Measurements from ENCODE around the gene MDM2. TPM values are rescaled to one million over a fixed set of nuclear protein-coding genes. Genes with fewer than 3 reads are reported as not detected.

MDM2 gene
- polyA plus RNA-seq, 2 of the 4 experiments (the other 2 are of a cell fraction), result 40.3 to 96.4 TPM

- DNase-seq (ENCODE audit: low read depth in 1 of 2, low spot score in 1 of 2), result no peak
- Histone ChIP-seq H3K4me1 (no peaks in the 10 kb centered on the region), H3K27ac (no peak overlapping the region), H3K4me3 (no peak overlapping the region), H3K9me3 (no peaks in the 10 kb centered on the region), H3K4me2 (no peak overlapping the region)
- ATAC-seq, result no peak
- ChIA-PET POLR2A (no interaction called here), CTCF (no interaction called here)
- TF ChIP-seq MAFK (IDR thresholded peaks at IDR 0.05; ENCODE audit: partially characterized antibody) (no peak), TFCP2L1 (CRISPR knock-in tag; IDR thresholded peaks at IDR 0.05) (no peak), NPAS2 (CRISPR knock-in tag; IDR thresholded peaks at IDR 0.05; ENCODE audit: borderline replicate concordance) (no peak), BCL3 (IDR thresholded peaks at IDR 0.05) (no peak), USF2 (IDR thresholded peaks at IDR 0.05) (no peak), ZSCAN20 (CRISPR knock-in tag; IDR thresholded peaks at IDR 0.05) (no peak), CHD2 (IDR thresholded peaks at IDR 0.05; ENCODE audit: low read length, partially characterized antibody) (no peak)
- WGBS (ENCODE audit: missing lambda C conversion rate), result 95% methylated on average over 2 of the region's 2 CpGs
- FAIRE-seq, result no peak
Measured at GRCh38 chr12:68766646-68767045, 41.3 kb upstream of the MDM2 start.

GRCh38 chr12:68767191-68767590 is 40.8 kb upstream of the MDM2 start:
- CTCF ChIA-PET, result no interaction called here
- POLR2A ChIA-PET, result no interaction called here
- no peaks in the 10 kb centered on the region for H3K4me1 ChIP-seq
- H3K9me3 ChIP-seq, result no peaks in the 10 kb centered on the region
- 80% methylated on average over 7 of the region's 7 CpGs for WGBS (ENCODE audit: missing lambda C conversion rate)
- no peak overlapping the region for H3K4me2 ChIP-seq
- H3K4me3 ChIP-seq, result no peak overlapping the region
- no peak for TF ChIP-seq ZFP36 (IDR thresholded peaks at IDR 0.05; ENCODE audit: borderline replicate concordance, partially characterized antibody)
- TF ChIP-seq NR3C1 (IDR thresholded peaks at IDR 0.05), result no peak
- no peak for TF ChIP-seq FOSL2 (IDR thresholded peaks at IDR 0.05)
- no peak for TF ChIP-seq FOSL2 (CRISPR knock-in tag; IDR thresholded peaks at IDR 0.05)
- TF ChIP-seq RAD21 (conservative IDR thresholded peaks at IDR 0.05 in 1 of 2, IDR thresholded peaks at IDR 0.05 in 1 of 2), result no peak
- TF ChIP-seq, protein P1, sequence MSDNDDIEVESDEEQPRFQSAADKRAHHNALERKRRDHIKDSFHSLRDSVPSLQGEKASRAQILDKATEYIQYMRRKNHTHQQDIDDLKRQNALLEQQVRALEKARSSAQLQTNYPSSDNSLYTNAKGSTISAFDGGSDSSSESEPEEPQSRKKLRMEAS (IDR thresholded peaks at IDR 0.05), result no peak
- TF ChIP-seq CHD2 (IDR thresholded peaks at IDR 0.05; ENCODE audit: low read length, partially characterized antibody), result no peak
- no peak for TF ChIP-seq SREBF2 (IDR thresholded peaks at IDR 0.05)
- TF ChIP-seq, protein P2, sequence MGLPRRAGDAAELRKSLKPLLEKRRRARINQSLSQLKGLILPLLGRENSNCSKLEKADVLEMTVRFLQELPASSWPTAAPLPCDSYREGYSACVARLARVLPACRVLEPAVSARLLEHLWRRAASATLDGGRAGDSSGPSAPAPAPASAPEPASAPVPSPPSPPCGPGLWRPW (IDR thresholded peaks at IDR 0.05), result no peak
- TF ChIP-seq RNF2 (IDR thresholded peaks at IDR 0.05; ENCODE audit: borderline replicate concordance, low read depth), result no peak
- no peak for TF ChIP-seq MAZ (IDR thresholded peaks at IDR 0.05; ENCODE audit: borderline replicate concordance, low read depth, low read length)
- no peak for TF ChIP-seq POLR2AphosphoS2 (conservative IDR thresholded peaks at IDR 0.05; ENCODE audit: low read length)
- TF ChIP-seq EHMT2 (IDR thresholded peaks at IDR 0.05; ENCODE audit: low read depth), result no peak
- no peak for TF ChIP-seq HOXB5 (CRISPR knock-in tag; IDR thresholded peaks at IDR 0.05)
- no peak for TF ChIP-seq ZSCAN20 (CRISPR knock-in tag; IDR thresholded peaks at IDR 0.05)
- no peak for TF ChIP-seq HOXB13 (CRISPR knock-in tag; IDR thresholded peaks at IDR 0.05; ENCODE audit: low read depth)
- no peak for TF ChIP-seq HEYL (CRISPR knock-in tag; IDR thresholded peaks at IDR 0.05)
- DNase-seq (ENCODE audit: low read depth in 1 of 2, low spot score in 1 of 2) (no peak), ATAC-seq (no peak), FAIRE-seq (no peak)
- no peak overlapping the region for H3K27ac ChIP-seq

DNA sequence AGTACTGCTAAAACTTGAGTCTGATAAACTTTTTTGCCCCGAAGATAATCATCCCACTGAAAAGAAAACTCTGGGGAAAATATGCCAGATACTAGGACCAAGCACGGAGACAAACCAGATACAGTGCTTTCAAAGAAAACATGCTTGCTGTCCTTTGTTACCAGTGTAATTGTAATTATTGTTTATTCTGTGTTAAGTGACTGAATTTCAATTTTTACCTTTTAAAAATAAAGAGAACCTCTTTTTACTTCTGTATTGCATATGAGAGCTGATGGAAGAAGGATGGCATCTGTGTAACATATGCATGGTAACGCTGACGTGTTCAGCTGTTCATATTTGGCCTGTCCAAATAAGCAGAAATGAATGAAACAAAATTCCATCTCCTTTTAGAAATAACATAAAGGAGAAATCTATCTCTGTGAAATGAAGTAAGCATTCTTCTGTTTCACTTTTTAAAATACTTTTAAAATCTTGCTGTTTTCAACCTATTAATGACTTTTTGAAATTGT is 39.5 kb upstream of the MDM2 start:
- ATAC-seq (no peak), FAIRE-seq (no peak)
- POLR2A ChIA-PET, result no interaction called here
- TF ChIP-seq, protein P3, sequence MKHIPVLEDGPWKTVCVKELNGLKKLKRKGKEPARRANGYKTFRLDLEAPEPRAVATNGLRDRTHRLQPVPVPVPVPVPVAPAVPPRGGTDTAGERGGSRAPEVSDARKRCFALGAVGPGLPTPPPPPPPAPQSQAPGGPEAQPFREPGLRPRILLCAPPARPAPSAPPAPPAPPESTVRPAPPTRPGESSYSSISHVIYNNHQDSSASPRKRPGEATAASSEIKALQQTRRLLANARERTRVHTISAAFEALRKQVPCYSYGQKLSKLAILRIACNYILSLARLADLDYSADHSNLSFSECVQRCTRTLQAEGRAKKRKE (CRISPR knock-in tag; IDR thresholded peaks at IDR 0.05; ENCODE audit: low read depth), result no peak
- TF ChIP-seq ZC3H11A (IDR thresholded peaks at IDR 0.05), result no peak
- TF ChIP-seq TFCP2L1 (CRISPR knock-in tag; IDR thresholded peaks at IDR 0.05), result no peak
- no peak for TF ChIP-seq KDM5A (IDR thresholded peaks at IDR 0.05)
- no peak for TF ChIP-seq MAZ (IDR thresholded peaks at IDR 0.05; ENCODE audit: borderline replicate concordance, low read depth, low read length)
- TF ChIP-seq EHF (CRISPR knock-in tag; IDR thresholded peaks at IDR 0.05), result no peak
- TF ChIP-seq, protein P4, sequence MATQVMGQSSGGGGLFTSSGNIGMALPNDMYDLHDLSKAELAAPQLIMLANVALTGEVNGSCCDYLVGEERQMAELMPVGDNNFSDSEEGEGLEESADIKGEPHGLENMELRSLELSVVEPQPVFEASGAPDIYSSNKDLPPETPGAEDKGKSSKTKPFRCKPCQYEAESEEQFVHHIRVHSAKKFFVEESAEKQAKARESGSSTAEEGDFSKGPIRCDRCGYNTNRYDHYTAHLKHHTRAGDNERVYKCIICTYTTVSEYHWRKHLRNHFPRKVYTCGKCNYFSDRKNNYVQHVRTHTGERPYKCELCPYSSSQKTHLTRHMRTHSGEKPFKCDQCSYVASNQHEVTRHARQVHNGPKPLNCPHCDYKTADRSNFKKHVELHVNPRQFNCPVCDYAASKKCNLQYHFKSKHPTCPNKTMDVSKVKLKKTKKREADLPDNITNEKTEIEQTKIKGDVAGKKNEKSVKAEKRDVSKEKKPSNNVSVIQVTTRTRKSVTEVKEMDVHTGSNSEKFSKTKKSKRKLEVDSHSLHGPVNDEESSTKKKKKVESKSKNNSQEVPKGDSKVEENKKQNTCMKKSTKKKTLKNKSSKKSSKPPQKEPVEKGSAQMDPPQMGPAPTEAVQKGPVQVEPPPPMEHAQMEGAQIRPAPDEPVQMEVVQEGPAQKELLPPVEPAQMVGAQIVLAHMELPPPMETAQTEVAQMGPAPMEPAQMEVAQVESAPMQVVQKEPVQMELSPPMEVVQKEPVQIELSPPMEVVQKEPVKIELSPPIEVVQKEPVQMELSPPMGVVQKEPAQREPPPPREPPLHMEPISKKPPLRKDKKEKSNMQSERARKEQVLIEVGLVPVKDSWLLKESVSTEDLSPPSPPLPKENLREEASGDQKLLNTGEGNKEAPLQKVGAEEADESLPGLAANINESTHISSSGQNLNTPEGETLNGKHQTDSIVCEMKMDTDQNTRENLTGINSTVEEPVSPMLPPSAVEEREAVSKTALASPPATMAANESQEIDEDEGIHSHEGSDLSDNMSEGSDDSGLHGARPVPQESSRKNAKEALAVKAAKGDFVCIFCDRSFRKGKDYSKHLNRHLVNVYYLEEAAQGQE (IDR thresholded peaks at IDR 0.05), result no peak
- TF ChIP-seq NFE2L2 (conservative IDR thresholded peaks at IDR 0.05; ENCODE audit: low read length), result no peak
- TF ChIP-seq FOSB (CRISPR knock-in tag; IDR thresholded peaks at IDR 0.05), result no peak
- TF ChIP-seq NPAS2 (CRISPR knock-in tag; IDR thresholded peaks at IDR 0.05; ENCODE audit: borderline replicate concordance), result no peak

More for the DNA sequence above, 39.5 kb upstream of the MDM2 start:
- H3K27ac ChIP-seq, result no peak overlapping the region
- CTCF ChIA-PET, result no interaction called here
- H3K9me3 ChIP-seq, result no peaks in the 10 kb centered on the region
- no peaks in the 10 kb centered on the region for H3K4me1 ChIP-seq
- H3K4me2 ChIP-seq, result no peak overlapping the region
- H3K4me3 ChIP-seq, result no peak overlapping the region
- 87% methylated on average over 4 of the region's 4 CpGs for WGBS (ENCODE audit: missing lambda C conversion rate)
- no peak for DNase-seq (ENCODE audit: low read depth in 1 of 2, low spot score in 1 of 2)
